ENCODE results near the gene DPP6.

The DPP6 gene

GRCh38 chr7:154777489-154777888, 725.3 kb downstream of the DPP6 start:
- no peak for DNase-seq

DNA sequence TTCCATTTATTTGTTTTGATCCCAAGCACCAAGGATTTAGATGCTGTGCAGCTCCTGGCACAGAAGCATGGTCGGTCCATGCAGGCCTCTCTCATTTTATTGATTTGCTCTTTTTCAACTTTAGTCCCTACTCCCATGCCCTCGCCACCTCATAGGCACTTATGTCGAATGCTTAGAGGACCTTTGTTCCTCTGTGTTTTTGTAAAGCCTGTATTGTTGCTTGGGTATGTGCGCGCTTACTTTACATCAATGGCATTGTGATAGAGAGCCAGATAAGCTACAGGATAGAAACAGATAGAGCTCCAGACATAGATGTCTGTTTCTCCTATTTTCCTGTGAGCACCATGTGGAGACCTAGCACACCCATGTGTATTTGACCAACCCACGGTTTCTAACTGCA, 725.7 kb downstream of the DPP6 start:
- no peak for DNase-seq

- no peak for DNase-seq
Observed at GRCh38 chr7:154781369-154782303, 729.4 kb downstream of the DPP6 start.

DNA sequence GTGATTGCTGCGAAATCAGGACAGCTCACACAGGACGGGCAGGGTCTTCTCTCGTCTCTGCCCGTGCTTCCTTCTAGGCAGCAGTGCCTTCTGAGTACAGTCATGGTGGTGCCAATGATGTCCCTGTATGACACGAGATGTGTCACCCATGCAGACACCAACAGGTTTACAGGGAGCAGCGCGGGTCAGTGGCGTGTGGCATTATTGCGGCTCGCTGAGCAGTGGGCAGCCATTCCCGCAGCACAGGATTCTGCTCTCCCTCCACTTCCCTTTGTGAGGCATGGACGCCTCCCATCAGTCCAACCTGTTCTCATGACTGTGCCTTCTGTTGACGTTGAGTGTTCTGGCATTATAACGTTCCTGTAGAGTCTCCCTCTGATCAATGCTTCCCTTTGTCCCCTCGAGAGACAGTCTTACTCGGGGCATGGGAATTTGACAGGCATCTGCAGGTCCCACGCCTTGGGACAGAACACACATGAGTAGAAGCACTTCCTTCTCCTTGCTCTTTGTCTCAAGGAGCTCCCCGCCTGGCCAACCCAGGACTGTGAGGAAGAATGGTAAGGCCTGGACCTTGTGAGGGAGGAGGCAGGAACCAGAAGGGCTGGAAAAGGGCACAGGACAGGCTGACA, 731.2 kb downstream of the DPP6 start:
- DNase-seq: no peak

DNA sequence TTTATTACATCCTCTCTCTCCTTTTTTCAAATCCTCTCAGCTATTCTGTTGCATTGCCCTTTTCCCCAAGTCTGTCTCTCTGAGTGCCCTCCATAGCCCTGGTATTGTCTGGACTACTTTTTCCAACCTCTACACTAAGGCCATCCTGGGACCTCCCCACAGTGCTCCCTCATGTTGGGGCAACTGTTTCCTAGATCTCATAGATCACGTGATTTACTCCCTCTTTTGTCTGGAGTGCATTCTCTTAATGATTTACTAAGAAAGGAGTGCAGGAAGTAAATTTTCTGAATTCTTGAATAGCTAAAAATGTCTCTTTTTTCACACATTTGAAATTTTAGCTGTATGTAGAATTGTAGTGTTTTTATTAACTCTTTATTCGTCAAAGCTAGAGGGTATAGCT, 733.7 kb downstream of the DPP6 start:
- no peak for DNase-seq

GRCh38 chr7:154789404-154789803, 737.2 kb downstream of the DPP6 start:
- DNase-seq: no peak

DNA sequence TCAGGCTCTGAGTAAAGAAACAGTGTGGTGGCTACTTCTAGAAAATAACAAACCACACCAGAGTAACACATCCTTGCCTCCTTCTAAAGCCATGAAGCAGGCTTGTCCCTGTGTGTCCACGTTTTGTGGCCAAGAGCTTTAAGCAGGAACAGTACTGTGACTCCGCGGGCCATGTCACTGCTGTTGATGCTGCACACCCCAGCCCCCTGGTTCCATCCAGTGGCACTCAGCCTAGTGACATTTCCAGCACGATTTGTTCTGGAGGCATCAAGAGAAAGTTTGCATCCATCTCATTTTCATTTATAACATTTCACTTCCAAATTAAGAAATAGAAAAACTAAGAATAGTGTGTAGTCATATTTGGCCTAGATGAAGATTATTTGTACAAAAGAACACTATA, 739.4 kb downstream of the DPP6 start:
- no peak for DNase-seq

- no peak for DNase-seq
Observed at GRCh38 chr7:154792436-154793055, 740.3 kb downstream of the DPP6 start.

DNA sequence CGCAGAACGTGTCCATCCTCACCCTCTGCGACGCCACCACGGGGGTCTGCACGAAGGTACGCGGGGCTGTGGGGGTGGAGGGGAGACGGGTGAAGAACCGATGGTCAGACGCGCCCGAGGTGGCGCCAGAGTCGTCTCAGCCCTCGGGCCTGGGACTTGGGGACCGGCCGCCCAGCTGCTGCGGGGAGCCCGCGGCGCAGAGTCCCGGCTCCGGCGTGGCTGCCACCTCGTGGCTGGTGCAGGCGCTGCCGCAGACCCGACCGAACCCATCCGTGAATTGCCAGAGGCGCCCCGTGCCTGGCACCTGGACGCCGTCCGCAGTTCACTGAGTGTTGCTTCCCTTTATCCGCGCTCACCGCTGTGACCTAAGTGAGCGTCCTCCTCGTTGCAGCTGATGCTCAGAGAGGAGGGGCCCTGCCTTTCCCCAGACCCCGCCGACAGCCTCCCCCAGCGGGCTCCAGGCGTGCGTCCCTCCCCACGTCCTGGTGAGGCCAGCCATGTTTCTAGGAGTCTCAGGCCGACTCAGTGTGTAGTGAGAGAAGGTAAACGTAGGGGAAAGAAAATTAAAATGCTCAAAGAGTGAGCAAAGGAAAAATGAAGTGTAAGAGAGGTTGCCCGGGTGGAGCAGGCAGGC, 742.1 kb downstream of the DPP6 start:
- no peak for DNase-seq

DNA sequence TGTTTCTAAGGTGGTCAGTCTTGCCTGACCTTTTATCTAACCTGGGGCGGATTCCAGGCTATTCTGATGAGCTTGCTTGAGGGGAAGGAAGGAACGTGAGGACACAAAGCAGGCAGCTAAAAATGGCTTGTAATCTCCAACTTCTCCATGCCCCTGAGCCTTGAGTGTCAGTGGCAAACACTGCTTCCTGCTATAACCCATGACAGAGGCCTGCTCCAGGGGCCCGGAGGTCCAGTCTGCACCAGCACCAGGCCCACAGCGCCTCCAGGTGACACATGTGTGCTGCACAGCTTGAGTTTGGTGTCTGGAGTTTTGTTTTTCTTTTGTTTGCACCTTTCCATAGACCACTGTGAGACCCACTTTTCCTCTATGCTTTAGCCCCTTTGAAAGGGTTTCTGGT, 742.8 kb downstream of the DPP6 start:
- no peak for DNase-seq

DNA sequence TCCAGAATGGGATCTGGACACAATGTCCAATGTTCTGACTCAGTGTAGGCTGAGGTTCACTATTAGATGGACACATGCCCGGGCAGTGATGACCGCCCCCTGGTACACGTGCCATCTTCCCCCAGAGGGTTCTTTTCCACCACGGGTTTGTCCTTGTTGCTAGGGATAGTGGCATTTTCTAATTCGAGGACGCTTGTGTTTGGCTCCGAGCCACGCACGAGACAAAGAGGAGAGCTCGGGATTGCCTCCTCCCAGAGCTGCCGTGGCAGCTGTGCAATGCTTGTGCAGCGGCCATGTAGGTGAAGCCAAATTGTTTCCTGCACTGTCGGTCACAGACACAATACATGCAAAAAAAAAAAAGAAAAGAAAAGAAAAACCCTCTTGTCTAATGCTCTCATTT, 743.2 kb downstream of the DPP6 start:
- no peak for DNase-seq

DNA sequence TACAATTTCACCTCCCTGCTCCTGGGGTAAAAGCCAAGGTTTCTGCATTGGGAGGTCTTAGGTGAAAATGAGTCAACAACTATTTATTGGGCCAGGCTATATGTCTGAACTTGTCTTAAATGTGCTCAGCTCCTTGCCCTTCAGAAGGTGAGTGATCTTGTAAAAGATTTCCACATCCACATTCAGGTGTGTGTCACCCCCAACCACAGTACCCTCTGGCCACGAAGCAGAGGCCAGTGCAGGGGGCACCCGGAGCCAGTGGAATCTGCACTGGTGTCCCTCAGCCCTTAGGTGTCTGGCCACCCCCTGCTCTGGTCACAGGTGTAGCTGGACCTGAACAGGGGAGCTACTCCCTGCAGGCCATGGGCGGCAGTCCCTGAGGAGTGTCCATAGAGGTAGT, 752.3 kb downstream of the DPP6 start:
- no peak for DNase-seq

GRCh38 chr7:154812027-154812426, 759.8 kb downstream of the DPP6 start:
- DNase-seq: no peak

GRCh38 chr7:154817224-154817896, 765.2 kb downstream of the DPP6 start:
- DNase-seq: no peak

DNA sequence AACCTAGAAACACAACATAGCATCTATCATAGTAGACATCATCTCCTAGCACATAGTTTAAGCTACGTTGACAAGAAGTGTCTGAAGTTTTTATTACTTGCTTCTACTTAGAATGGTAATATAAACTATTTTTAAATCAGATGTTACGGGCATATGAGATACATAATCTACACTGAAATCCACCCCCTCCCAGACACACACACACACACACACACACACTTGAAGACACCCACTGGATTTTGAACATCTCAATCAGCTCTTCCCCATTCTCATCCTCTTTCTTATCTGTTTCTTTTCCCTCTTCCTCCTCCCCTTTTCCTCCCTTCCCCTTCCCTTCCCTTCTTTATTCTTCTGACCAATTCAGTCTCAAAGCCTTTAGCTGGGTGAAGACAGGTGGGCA, 774.8 kb downstream of the DPP6 start:
- no peak for DNase-seq

GRCh38 chr7:154832557-154833138, 780.5 kb downstream of the DPP6 start:
- no peak for DNase-seq

GRCh38 chr7:154836021-154836448, 783.8 kb downstream of the DPP6 start:
- DNase-seq: no peak

- DNase-seq: no peak
Observed at GRCh38 chr7:154837087-154837486, 784.9 kb downstream of the DPP6 start.

- DNase-seq: no peak
Observed at GRCh38 chr7:154837622-154838021, 785.4 kb downstream of the DPP6 start.

DNA sequence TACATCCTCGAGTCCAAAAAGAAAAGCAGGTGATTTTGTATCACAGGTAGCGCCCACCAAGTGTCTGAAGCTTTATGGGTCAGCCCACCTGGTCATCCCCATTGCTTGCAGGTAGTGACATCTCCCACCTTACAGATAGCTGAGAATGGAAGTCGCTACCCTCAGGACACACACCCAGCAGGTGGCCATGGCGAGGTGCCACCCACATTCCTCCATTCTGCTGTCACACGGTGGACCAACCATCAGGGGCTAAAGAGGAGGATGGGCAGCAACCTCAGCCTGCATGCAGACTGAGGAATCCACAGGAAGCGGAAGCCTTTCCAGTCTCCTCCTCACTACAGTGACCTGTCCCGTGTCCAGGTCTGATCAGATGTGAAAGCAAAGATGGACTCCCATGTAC, 787.9 kb downstream of the DPP6 start:
- DNase-seq: no peak

DNA sequence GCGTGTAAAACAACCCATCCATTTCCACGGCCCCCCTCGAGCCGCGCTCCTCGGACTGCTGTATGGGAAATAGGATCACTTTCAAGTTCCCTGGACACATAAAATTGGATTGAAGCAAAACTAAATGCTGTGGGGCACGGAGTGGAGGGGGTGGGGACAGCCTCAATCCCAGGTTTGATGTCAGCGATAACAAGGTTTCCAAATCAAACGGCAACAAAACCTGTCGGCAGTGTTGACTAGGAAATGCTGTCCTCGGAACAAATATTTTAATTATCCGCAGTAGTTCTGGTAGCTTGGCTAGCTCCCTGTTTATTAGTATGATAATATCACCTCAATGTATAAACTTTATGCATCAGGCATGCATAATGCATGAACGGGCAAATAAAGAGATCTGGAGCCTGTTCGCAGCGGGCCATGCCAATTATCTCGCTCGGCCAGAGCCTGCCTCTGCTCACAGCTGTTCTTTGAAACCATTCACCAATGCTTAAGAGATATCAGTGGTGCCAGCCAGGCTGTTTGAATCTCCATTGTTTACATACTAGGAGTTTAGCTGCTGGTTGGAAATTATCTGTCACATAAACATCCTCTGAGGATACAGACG, 789.6 kb downstream of the DPP6 start:
- no peak for DNase-seq

- DNase-seq: no peak
Observed at GRCh38 chr7:154842591-154842990, 790.4 kb downstream of the DPP6 start.

Measured in inflammatory macrophage (primary cell).